IPS DF 19.7 (cell line): ENCODE data around the gene PIP5K1A.
A peak's percentile ranks its signal among the peaks of the same experiment; 100 is the strongest.
"Not testable (repeated sequence)": the region's sequence is repeated elsewhere in the genome, so short reads cannot be mapped to it uniquely, and the experiment has no call there.

Source experiments
- DNase-seq: peaks from one replicate; pipeline ENCODE4 v3.0.0-alpha.2; 2013; ENCODE audit warnings: low read depth, low spot score

Gene PIP5K1A

GRCh38 chr1:151254217-151255213 lies 56.2 kb downstream of the PIP5K1A start, which contains the start of gene PSMD4:
Gene PSMD4 (plus strand): TSS chr1:151254734. CDS start chr1:151254783, 49 bp downstream.
- peak; percentile 91 for DNase-seq

- DNase-seq, result no peak
Observed at GRCh38 chr1:151255381-151255780, 57.0 kb downstream of the PIP5K1A start.

GRCh38 chr1:151259351-151259750 lies 61.0 kb downstream of the PIP5K1A start:
- DNase-seq, result no peak

- no peak for DNase-seq
Observed at GRCh38 chr1:151265446-151266236, 67.3 kb downstream of the PIP5K1A start.

GRCh38 chr1:151266315-151266714 lies 68.0 kb downstream of the PIP5K1A start:
- DNase-seq, result no peak

GRCh38 chr1:151266821-151267220 lies 68.5 kb downstream of the PIP5K1A start:
- no peak for DNase-seq

GRCh38 chr1:151267760-151268159 lies 69.4 kb downstream of the PIP5K1A start:
- no peak for DNase-seq

- no peak for DNase-seq
Observed at GRCh38 chr1:151273924-151274466, 75.6 kb downstream of the PIP5K1A start.

- not testable (repeated sequence) for DNase-seq
Observed at GRCh38 chr1:151275341-151275740, 77.0 kb downstream of the PIP5K1A start.

GRCh38 chr1:151277249-151277648 lies 78.9 kb downstream of the PIP5K1A start:
- no peak for DNase-seq

GRCh38 chr1:151281225-151281968 lies 83.0 kb downstream of the PIP5K1A start:
- DNase-seq, result peak; percentile 88

GRCh38 chr1:151281969-151282882 lies 83.9 kb downstream of the PIP5K1A start, which contains the start of gene ZNF687:
Gene ZNF687 (plus strand): TSS chr1:151282299. CDS start chr1:151286292, 3,993 bp downstream.
- DNase-seq, result peak; percentile 100

- no peak for DNase-seq
Observed at GRCh38 chr1:151282883-151283725, 84.8 kb downstream of the PIP5K1A start.

GRCh38 chr1:151284013-151284577 lies 85.7 kb downstream of the PIP5K1A start:
- no peak for DNase-seq

- DNase-seq, result no peak
Observed at GRCh38 chr1:151286619-151287340, 88.4 kb downstream of the PIP5K1A start.

GRCh38 chr1:151287341-151287699 lies 89.0 kb downstream of the PIP5K1A start:
- DNase-seq, result no peak

- DNase-seq, result no peak
Observed at GRCh38 chr1:151287767-151288500, 89.6 kb downstream of the PIP5K1A start.
